HG02840 (cell line): Measurements from ENCODE around the gene GALNT3.

ENCODE experiments used
- ATAC-seq: cut with Tn5 transposase; IDR thresholded peaks from one replicate; pipeline ENCODE4 v1.9.1; 2021; ENCODE audit warnings: mild to moderate bottlenecking, moderate library complexity, moderate number of reproducible peaks; ENCODE audit not compliant: unreplicated experiment, low FRiP score

GALNT3 gene

DNA sequence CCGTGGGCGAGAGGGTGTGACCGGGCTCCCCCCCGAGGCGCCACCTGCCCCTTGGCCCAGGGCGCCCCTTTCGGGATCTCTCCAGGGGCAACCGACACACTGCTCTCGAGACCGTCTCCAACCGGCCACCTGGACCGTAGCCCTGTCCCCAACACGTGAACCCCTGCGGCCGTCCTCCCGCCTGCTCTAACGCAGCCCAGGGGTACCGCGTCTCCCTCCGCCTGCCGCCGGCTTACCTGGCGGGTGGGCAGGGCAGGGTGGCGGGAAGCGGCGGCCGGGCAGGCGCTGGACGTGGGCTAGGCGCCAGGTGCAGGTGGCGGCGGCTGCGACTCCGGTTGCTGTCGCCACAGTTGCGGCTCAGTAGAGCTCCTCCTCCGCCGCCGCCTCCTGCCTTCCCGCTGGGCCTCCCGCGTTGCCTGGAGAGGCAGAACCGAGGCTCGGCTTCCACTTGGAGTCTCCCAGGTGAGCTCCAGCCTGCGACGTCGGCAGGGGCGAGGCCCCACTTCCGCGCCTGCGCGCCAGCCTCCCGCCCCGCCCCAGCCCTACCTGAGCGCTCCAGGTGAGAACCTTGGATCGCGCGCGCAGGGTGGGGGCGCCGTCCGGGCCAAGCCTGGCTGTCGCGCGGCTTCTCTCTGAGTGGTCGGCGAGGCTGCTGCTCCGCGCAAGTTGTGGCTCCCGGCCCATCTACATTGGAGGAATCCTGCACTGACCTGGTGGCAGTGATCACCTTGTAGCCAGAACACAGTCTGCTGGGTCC lies at the start of gene GALNT3:
GALNT3 (minus strand) TSS at position 469 of the 757 bp plus-strand sequence. CDS start 23,547 bp downstream, outside the sequence.
- ATAC-seq = peak; percentile 35

DNA sequence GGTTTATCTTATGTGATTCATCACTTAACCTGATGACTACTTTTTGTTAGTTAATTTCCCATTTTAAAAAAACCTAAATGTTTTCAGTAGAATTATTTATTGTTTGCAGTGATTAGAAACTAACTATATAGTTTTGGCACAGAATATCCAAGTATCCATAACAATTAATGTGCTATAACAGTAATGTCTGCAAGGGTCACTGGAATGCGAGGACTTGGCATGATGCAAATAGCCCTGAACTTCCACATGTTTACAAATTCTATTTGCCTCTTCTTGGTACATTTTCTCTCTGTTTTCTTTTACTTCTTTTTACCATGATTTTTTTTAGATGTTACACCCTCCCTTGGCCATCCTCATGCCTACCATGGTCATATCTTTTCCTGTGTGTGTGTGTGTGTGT lies 49.3 kb upstream of the GALNT3 start:
- ATAC-seq = no peak

DNA sequence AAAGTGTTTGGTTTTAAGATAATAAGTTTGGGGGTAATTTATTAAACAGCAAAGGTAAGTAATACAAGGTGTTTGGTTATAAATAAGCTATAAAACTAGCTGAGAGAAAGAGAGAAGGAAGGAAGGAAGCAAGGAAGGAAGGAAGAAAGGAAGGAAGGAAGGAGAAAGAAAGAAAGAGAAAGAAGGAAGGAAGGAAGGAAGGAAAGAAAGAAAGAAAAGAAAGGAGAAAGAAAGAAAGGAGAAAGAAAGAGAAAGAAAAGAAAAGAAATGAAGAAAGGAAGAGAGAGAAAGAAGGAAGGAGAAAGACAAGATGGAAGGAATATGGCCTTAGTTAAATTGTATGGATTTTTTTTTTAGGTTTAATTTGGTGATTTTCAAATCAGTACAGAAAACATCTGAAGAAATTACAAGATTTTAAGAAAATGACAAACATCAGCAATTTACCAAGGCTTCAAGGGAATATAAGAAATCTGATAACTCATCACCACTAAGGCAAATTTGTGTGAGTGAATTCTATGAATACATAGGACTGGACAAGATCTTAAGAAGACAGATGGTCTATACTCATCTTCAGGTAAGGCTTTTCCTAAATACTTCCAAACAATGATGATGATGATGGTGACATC lies 46.4 kb upstream of the GALNT3 start:
- ATAC-seq = no peak

DNA sequence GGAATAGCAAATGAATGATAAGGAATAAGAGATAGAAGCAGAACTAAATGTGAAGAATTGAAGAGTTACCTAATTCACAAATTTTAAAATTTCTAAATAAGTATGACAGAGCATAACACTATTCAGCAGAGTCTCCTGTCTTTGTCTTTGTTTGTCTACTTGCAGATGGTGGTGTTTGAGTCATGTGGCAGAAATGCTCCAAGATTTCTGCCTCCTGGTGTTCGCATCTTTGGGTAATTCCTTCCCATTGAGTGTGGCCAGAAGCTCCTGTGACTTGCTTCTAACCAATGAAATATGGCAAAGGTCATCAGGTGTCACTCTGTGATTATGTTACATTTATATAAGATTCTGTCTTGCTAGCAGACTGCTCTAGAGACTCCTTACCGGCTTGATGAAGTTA lies 45.6 kb upstream of the GALNT3 start:
- no peak for ATAC-seq

DNA sequence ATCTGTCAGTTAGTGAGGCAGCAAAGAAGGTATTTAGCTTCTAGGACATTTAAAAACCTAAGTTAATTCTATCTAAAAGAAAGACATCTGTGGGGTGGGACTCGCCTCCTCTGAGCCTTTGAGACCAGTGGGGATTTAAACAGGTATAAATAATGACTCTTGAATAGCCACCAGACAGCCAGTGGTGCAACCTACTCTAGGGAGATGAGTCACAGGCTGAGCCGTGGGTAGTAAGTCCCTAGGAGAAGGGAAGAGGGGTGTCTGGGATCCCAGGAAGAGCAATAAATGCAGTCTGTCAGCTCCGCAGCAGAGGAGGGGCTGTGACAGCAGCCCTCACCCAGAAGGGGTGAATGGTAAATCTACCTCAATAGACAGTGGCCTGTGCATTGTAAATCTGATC lies 43.1 kb upstream of the GALNT3 start:
- ATAC-seq = no peak

DNA sequence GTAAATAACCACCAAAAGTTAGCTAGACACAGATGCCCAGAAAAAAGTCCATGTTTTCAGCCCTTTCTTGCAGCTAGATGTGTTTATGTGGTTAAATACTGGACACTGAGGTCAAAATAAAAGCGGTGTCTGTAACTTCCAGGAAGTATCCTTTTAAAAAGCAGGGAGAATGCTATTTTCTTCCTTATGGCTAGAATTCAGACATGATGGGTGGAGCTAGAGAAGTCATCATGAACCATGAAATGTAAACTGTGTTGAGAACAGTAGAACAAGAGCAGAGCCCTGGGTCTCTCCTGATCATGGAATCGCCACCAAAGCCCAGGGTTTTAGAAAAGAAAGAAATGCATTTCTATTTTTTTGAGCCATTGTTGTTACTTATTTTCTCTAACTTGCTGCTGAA lies 41.3 kb upstream of the GALNT3 start:
- ATAC-seq = no peak

DNA sequence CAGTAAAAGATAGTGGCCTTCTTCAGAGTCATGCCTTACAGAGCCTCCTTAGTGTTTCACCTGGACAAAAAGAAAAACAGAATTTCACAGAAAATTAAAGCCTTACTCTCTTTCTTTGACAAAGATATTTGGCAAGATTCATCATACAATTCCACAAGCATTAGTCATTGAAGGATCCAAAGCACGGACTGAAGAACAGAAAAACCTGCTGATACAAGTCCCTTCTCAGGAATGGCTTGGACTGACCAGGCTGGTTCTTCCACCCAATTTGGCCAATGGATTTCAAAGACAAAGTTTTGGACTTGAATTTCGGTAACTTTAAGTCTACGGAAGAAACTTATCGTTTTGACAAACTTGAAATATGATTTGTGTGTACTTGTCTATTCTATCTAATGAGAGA lies 39.1 kb upstream of the GALNT3 start:
- no peak for ATAC-seq

DNA sequence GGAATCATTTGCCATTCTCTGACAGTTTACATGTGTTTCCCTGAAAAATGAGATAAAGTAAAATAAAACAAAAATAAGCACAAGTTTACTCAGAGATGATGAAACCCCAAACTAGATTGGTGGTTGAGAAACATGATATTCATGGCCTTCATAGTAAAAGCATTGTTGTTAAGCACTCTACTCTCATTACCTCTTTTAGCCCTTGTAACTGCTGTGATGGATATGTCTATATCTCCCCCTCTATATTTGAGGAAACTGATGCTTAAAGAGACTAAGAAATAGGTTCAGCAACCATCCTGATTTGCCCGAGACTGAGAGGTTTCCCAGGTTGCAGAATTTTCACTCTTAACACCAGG lies 33.9 kb upstream of the GALNT3 start:
- ATAC-seq = no peak

DNA sequence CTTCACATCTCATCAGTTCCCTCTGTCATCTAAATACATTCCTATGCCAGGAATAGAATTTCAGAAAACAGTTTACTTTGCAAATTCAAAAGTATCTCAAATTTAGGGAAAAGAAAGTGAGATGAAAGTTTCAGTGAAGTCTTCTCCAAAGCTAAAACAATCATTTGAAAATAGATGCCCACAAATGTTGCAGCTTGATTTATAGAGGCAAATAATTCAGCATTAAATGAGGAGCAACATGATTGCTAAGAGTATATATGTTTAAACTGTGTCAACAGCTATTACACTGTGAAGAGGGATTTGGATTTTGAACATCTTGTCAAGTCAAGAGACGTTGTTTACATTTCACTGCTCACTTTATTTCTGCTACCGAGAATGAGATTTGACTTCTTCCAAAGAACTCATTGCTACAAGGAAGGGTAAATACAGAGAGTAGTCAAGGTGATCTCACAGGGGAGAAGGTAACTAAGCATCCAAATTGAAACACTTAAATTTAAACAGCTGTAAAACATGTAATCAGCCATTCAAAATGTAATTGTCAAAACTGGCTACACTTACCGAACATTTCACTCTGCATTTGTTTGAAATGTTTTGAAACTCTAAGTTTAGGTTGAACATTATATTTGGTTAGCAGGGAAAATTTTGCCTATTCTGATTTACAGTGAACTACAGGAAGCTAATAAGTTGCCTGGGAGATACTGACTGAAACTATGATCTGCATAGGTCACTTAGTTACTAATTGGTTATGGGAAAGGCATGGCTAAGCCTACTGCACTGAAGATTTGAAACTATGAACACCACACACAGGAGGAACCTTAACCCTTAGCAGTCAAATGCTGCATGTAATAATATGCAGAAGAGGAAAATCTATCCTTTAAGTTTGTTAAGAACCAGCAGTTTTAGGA lies 33.2 kb upstream of the GALNT3 start:
- ATAC-seq = no peak

DNA sequence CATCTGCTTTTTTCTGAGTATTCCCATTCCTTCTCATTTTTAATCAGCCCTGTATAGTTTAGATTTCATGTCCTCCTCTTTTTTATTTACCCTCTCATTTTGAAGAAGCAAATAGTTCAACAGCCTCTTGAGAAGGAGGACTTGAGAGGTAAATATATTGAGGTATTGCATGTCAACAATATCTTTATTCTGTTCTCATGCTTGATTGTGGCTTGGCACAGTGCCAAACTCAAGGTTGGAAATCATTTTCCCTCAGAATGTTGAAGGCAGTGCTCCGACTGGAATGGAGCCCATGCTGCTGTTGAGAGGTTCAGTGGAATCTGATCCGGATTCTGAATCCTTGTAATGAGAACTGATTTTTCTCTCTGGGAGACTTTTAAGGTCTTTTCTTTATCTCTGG lies 31.0 kb upstream of the GALNT3 start:
- no peak for ATAC-seq

DNA sequence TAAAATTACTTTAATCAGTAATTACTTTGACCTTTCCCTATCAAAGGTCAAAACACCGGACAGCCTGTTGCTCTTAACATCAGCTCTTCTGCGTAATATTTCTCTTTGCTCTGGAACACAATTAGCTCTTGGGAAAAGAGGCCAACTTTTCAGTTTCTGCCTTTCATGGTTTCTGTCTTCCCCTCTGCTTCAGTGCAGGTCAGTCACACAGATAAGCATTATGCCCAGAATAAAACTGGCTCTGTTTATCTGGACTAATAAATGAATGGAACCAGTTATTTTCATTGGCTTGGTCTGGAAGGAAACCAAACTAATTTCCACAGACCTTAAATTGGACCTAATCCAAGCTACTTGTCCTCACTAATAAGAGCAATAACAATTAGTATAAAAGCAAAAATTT lies 26.2 kb upstream of the GALNT3 start:
- ATAC-seq = no peak

DNA sequence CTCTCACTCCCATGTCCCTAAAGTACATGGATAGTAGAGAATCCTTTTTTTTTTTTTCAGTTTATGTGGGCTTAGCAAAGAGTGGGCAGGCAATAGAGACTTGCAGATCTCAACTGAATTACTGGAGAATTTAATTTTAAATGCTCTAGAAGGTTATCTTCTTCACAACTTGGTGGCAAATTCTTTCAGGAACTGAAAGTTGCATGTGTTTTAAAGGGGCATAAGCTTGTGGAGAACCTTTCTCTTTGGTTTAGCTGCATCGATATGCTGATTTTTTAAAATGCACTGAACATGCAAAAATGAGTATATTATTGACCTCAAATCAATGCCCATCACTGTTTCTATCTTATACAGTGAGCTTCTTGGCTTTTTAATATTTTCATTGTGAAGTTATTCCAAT lies 24.9 kb upstream of the GALNT3 start:
- no peak for ATAC-seq

DNA sequence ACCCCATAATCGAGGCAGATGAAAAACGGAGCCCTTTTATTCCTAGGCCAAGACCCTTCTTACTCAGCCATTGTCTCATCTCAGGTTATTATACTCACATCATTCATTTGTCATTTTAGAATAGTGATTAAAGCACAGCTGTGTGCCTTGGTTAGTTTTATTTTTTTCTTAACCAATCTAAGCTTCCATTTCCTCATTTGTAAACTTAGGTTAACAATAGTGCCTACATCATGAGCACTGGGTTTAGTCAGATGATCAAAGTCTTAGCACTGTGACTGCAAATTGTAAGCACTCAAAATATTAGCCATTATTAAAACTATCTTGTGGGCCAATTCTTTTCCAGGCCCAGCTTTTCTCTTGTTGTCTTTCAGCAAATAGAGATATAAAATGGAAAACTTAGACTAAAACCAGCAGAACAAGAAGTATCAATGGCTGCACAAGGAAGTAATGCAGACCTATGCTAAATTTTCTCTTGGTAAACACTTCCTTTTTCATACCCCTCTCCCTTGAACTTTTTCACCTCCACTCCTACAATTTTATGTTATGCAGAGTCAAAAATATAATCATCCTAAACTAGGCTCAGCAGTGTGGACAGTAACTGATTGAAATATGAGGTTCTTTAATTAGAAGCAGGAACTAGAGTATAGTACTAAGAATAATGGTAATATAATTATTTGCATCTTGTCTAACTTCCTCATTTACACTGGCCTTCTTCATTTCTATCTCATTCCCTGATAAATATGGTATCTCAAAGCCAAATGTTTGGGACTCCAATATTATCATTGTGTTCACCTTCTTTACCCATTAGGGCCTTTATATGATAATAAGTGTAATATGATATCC lies 21.5 kb upstream of the GALNT3 start:
- ATAC-seq = peak; percentile 56

DNA sequence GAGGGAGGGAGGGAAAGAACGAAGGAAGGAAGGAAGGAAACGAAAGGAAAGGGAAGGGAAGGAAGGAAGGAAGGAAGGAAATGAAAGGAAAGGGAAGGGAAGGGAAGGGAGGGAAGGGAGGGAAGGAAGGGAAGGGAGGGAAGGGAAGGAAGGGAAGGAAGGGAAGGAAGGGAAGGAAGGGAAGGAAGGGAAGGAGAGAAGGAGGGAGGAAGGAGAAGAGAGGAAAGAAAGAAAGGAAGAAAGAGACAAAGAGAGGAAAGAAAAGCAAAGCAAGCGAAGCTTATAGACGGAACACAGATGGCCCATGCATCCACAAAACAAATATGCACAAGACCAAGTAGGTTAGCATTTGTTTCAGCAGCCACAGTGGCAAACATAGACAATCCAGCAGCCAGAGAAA lies 20.4 kb upstream of the GALNT3 start:
- no peak for ATAC-seq

DNA sequence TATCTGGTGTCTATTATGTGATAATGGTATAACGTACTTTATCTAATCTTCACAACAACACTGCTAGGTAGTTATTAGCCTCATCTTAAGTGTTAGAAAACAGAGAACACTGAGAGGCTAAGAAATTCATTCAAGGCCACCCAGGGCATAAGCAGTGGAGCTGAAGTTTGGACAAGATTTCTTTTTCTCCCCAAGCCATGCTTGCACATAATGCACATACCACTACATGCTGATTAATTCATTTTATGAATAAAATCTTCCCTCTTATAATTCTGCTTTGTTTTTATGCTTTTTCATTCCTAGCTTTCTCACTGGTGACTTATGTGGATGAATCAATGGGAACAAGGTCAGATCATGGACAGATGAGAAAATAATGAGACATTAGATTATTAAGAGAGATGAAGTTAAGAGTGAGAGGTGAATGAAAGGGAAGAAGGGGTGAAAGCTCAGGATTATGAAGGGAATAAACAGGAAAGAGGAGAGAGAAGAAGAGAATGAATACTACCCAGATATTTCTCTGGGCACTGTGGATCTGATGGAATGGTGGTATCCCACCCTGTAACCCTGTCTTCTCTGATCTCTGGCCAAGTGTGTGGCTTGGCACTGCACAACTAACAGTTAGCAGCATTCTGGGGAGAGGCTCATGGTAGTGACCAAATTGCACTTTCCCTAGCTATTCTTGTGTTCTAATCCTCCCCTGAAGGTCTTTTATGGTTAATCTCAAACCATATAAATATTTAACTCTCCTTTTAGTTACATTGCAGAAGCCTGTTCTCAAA lies 17.7 kb upstream of the GALNT3 start:
- no peak for ATAC-seq

DNA sequence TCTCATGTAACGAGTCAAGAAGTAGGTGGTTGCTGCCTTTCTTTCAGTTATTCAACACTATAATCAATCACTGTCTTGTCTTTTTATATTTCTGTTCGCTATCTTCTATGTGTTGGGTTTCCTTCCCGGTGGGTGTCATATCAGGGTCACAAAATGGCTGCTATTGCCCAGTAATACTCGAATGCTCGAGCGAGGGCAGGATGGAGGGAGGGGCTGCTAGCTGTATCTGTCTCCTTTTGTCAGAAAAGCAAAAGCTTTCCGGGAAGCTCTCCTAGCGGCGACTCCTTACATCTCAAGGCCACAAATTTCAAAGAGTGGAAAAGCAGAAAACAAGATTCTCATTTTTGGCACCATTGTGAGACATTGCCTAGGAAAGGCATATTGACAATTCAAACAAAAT lies 16.4 kb upstream of the GALNT3 start:
- no peak for ATAC-seq

DNA sequence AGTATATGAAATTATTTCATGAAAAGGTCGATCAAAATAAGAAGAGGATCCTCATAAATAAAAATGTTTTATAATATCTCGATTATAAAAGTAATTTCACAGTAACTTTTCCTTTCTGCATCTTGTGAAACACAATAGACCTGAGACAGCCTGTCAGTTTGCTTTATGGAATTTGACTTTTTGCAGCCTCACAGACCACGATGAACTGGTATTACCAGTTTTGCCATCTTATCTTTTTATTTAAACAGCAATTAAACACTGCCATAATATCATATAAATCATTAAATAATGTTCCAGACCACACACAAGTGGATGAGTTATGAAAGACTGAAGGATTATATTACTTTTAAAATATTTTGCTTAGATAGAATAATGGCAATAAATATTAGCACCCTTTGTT lies 10.7 kb upstream of the GALNT3 start:
- no peak for ATAC-seq

DNA sequence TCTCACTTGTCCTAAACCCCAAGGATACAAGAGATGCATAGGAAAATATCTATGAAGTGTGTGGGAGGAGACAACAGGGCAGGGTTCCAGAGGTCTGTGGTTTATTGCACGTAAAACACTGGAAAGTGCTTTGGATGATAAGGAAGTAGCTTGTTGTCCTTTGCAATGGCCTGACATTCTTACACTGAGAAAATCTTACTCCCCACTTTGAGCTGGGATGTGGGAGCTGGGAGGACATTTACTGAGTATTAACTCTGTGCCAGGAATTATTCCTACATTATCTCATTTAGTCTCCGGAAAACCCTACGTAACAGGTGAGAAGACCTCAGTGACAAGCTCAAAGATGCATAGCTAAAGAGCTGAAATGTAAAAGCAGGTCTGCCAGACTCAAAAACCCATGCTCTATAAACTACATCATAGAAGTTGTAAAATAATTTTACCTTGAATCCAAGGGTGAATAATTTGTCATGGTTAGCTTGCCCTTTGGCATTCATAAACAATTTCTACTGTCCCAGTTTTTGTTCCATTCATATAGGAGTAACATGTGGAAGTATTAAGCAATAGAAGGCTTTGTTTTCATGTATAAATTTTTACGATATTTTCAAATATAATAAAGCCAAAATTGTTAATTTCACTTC lies 9.2 kb upstream of the GALNT3 start:
- no peak for ATAC-seq

DNA sequence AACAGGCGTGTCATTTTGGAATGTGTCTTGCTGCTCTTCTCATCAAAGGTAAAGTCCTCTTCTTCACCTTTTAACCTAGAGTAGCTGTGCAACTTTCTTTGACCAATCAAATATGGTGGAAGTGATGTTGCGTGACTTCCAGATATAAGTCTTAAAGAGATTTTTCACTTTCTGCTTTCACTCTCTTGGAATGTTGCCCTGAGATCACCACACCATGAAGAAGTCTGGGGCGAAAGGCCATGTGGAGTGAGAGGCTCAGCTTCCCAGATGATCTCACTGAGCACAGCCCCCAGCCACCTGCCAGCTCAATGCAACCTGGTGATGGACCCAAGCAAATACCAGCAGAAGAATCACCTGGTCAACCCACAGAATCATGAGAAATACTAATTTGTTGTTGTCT lies 7.1 kb upstream of the GALNT3 start:
- ATAC-seq = no peak
